ENCODE data around the gene STARD8.
"Not testable (repeated sequence)": the region's sequence is repeated elsewhere in the genome, so short reads cannot be mapped to it uniquely, and the experiment has no call there.

STARD8 gene

DNA sequence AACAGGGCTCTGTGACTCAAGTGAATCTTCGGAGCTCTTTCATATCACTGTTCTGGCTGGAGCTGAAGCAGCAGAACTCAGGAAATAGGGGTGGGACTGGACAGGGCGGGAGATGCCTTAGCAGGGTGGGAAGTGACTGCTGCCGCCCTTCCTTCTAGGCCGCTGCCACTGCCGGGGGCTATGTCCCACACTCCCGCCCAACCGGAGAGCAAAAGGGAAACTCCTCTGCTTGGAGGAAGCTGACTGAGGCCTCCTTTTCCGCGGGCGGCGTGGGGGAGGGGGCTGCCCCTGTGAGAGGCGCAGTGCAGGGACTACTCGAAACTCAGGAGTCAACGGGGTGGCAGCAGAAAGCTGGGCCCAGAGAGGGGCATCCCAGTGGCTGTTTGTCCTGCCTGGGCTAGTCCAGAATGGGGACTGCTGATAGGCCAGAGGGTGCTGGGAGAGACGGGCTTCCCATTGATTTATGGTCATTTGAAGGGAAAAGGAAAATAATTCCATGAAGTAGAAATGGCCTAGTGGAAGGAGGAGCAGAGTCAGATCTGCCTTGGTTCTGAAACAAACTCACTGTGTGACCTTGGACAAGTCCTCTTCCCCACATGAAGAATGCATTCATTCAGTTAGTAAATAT lies 36.9 kb downstream of the STARD8 start:
- TF ChIP-seq, protein P1, sequence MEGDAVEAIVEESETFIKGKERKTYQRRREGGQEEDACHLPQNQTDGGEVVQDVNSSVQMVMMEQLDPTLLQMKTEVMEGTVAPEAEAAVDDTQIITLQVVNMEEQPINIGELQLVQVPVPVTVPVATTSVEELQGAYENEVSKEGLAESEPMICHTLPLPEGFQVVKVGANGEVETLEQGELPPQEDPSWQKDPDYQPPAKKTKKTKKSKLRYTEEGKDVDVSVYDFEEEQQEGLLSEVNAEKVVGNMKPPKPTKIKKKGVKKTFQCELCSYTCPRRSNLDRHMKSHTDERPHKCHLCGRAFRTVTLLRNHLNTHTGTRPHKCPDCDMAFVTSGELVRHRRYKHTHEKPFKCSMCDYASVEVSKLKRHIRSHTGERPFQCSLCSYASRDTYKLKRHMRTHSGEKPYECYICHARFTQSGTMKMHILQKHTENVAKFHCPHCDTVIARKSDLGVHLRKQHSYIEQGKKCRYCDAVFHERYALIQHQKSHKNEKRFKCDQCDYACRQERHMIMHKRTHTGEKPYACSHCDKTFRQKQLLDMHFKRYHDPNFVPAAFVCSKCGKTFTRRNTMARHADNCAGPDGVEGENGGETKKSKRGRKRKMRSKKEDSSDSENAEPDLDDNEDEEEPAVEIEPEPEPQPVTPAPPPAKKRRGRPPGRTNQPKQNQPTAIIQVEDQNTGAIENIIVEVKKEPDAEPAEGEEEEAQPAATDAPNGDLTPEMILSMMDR (IDR thresholded peaks at IDR 0.05; ENCODE audit: insufficient read depth, low read depth, low read length, missing control alignments): no peak
- H3K4me3 ChIP-seq (ENCODE audit: low read length): no peak overlapping the region
- no peak for DNase-seq (ENCODE audit: low read depth)

DNA sequence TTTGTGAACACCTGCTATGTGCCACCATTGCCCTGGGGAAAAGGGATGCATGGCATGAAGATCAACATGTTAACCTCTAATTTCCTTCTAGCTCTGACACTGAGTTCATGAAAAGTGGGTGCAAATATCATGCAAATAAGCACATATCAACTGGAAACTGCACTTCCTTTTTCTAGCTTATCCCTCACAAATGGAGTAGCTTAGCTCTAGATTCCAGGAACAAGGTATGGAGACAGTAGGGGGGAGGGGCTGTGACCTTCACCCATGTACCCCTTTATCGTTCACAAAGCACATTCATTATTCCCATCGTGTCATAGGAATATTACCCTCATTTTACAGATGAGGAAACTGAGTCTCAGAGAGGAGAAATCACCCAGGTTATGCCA lies 37.4 kb downstream of the STARD8 start:
- no peak overlapping the region for H3K4me3 ChIP-seq (ENCODE audit: low read length)
- DNase-seq (ENCODE audit: low read depth): no peak

DNA sequence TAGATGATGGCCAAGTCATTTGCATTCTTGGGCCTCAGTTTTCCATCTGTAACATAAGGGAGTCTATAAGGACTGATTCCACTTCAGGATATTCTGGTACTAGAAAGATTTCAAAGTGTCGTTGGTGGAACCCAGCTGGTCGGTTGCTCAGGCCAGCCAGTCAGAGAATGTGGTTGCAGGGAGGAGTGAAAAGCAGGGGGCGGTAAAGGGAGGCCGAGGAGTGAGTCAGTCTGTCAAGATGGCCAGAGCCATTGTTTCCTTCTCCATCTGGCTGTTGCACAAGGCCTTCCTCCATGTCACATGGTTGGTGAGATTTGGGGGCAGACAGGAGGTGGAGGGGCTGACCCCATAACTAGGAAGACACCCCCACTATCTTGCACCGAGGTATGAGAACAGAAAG lies 38.2 kb downstream of the STARD8 start:
- H3K4me3 ChIP-seq (ENCODE audit: low read length): no peak overlapping the region
- DNase-seq (ENCODE audit: low read depth): no peak
- TF ChIP-seq, protein P1 (IDR thresholded peaks at IDR 0.05; ENCODE audit: insufficient read depth, low read depth, low read length, missing control alignments): no peak

More for the DNA sequence above, 37.4 kb downstream of the STARD8 start:
- TF ChIP-seq, protein P1 (IDR thresholded peaks at IDR 0.05; ENCODE audit: insufficient read depth, low read depth, low read length, missing control alignments): no peak

DNA sequence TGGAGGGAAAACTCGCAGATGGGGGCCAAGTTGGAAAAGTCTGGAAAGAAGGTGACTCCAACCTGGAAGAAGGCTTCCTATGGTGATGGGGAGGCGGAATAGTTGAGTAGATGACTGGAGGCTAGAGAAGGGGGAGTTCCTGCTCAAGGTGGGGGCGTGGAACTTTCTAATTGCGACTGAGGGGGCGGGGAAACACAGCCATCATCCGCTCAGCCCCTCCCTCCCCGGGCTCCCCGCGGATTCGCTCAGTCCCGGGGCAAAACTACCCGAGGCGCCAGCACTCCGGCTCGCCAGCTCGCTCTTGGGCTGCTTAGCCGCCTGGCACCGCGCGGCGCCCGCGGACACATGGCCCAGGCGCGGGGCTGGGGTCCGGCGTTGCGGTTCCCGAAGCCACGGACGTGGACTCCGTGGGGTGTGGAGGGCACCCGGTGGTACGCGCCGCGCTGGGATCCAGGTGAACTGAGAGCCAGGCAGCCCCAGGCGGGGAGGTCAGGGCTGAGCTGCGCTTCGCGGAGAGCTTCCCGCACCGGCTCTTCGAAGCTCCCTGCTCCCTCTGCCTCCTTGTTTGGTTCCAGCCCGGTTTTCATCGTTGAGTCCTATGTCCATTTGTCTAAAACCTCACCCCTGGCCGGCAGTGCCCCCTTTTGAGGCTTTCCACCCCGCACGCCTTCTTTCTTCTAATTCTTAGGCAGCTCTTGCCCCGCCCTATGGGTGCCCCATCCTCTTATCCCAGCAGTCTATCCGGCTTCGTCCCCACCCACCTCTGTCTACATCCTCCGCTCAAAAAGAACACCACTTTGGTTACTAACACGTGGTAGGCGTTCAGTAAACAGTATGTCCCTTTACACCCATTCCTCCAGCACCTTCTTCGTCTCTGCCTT lies 38.9 kb downstream of the STARD8 start:
- TF ChIP-seq, protein P1 (IDR thresholded peaks at IDR 0.05; ENCODE audit: insufficient read depth, low read depth, low read length, missing control alignments): no peak
- peak; percentile 18 for DNase-seq (ENCODE audit: low read depth)
- no peak overlapping the region for H3K4me3 ChIP-seq (ENCODE audit: low read length)

DNA sequence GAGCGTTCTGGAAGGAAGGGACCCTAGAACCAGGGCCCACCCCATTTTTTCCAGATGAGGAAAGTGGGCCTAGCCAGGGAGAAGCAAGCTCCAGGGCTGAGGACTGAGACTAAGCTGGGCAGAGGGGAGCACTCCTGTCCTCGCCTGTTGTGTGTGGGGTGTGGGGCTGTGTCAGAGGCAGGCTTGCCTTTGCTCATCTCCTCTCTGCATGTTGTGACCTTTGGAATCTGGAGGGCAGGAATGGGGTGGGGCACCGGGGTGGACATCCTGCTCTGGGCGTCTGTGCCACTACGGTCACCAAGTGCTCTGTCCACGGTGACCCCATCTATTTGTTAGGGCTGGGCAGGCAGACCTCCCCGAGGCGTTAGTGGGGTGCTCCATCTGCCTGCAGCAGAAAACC lies 41.5 kb downstream of the STARD8 start:
- not testable (repeated sequence) for DNase-seq (ENCODE audit: low read depth); H3K4me3 ChIP-seq (ENCODE audit: low read length)

DNA sequence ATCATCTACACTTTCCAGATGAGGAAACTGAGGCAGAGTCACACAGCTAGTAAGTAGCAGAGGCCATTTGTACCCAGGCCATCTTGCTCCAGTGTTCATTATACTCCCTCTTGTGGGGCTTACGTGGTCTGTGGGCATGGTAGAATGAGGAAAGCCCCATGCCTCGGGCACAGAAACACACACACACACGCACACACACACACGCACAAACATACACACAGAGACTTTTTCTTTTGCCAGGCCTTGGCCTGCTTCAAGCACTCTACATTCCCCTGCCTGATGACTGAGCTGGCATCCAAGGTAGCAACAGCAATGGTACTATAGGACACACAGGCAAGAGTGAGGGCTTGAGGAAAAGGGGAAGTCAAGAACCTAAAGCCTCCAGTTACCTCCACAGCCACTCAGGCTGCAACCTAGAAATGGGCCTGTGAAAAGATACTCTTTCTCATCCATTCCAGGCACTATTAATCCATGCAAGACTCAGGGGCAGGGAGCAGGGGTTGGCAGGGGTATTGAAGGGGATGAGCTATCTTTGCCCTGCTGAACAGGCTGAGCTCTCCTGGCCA lies 43.6 kb downstream of the STARD8 start:
- no peak overlapping the region for H3K4me3 ChIP-seq (ENCODE audit: low read length)
- DNase-seq (ENCODE audit: low read depth): no peak
- TF ChIP-seq, protein P1 (IDR thresholded peaks at IDR 0.05; ENCODE audit: insufficient read depth, low read depth, low read length, missing control alignments): no peak

DNA sequence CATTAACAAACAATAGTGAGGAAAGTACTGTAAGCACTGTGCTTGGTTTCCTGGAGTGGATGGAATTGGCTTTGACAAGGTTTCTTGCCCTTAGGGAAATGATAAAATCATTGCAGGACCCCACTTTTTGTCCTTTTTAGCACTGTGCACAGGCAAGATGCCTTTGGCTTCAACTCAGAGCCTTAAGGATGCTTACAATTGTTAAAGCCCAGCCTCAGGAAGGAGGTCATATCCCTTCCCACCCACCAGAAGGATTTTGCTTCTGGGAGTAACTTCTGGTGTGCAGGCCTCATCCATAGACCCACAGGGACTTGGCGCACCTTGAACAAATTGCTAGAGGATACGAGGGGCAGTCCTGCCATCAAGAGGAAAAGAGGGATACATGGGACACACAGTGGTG lies 44.5 kb downstream of the STARD8 start:
- TF ChIP-seq, protein P1 (IDR thresholded peaks at IDR 0.05; ENCODE audit: insufficient read depth, low read depth, low read length, missing control alignments): no peak
- H3K4me3 ChIP-seq (ENCODE audit: low read length): no peak overlapping the region
- no peak for DNase-seq (ENCODE audit: low read depth)
